Measurements from ENCODE around the gene KIF1A.
"Not testable (repeated sequence)": the region's sequence is repeated elsewhere in the genome, so short reads cannot be mapped to it uniquely, and the experiment has no call there.

KIF1A gene

GRCh38 chr2:240716130-240716798 lies 103.8 kb downstream of the KIF1A start:
- no peak for FAIRE-seq

DNA sequence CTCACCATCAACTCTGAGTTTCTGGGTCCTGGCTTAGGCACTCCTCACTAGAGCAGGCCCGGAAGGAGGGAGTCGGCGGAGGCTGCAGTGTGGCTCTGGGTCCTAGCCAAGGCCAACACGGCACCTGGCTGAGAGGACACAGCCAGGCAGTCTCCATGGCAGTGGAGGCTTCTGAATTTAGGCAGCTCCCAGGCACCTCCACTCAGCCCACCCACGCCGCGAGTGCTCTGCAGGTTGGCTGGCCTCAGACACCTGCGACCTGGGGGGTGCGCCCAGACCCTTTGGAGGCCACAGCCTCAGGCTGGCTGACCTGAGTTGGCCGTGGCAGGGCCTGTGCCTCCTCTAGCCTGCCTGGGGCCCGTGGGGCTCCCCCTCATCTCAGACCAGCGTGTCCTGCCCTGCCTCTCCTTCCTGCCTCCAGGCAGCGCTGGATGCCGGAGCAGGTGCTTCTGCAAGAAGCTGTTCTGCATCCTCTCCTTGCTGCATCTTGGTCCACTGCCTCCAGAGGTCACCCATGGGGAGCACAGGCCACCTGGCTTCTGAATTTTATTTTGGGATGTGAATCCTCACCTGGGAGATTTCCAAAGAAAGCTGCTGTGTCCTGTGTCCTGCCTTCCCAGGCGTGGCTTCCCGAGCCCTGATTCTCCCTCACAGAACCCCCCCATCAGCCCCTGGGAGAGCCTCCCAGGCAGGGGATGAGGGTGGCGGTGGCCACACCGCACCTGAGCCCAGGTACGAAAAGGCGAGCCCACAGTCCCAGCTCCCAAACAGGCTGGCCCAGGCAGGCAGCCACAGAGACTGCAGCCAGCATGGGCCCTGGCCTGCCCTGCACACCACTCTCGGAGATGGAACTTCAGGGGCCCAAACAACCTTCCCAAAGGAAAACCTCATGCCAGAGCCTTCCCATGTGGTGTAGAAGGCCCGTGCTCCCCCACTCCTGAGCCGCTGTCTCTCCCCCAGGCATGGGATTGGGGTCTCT lies 105.0 kb downstream of the KIF1A start:
- FAIRE-seq: no peak

DNA sequence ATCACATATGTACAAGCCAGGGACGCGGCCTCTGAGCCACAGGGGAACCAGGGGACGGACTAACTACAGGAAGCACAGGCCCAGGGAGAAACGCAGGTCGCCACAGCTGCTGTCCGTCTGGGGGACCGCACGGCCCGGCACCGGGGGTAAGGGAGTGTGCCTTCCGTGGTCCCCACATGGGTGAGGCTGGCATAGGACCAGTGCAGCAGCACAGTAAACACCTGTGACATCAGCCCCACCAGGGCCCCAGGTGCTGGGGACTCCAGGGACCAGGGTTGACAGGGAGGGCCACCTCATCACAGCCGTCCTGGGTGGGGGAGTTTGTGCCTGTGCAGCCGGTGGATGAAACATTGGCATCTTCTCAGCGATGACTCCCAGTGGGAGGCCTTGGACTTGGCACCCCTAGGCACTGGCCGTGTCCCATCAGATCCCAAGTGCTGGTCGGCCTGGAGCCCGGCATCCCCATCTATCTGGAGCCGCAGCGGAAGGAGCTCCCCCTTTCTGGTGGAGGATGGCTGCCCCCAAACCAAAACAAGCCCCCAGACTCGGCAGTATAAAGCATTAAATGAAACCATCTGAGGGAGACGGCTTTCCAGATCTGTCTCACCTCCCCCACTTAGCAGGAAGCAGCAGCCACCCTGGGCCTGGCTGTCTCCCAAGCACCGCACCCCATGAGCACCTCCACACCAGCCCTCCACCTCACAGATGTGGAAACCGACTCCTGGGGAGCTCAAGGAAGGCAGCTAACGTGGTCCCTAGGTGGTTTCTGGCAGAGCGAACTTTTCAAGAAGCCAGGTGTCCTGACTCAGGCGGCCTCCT lies 105.9 kb downstream of the KIF1A start:
- no peak for FAIRE-seq

DNA sequence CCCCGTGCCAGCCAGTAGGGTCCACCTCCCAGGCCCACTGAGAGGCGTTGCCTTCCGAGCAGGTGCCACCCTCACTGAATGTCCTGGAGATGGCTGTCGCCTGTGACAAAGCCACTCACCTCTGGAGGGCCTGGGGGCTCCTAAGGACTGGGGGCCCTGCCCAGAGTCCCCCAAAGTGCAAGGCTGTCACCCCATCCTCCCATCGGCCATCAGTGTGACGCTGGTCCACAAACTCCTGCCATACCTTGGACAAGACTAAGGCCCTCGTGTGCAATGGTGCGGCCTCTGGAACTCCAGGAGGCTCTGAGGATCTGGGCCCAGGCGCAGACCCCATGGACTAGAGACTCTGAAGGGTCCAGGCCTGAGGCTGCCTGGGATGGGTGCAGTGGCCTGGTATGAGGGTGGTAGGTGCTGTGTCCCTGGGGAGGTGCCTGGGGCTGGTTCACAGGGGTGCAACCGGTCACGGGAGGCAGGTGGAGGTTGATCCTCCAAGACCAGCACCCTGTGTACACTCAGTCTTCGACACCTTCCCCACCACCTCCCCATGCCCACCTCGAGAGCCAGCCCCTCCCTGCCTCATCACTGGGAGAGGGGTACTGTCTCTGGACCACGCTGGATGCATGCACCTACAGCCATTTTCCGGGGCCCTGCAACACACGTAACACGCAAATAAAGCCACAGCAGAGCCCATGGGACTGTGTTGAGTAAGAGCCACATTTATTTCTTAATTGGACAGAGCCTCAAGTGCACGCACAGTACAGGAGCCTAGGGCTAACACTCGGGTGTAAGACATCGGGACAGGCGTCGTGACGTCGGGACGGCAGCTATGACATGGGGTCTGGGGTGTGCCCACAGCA lies 106.7 kb downstream of the KIF1A start:
- no peak for FAIRE-seq

- no peak for FAIRE-seq
Measured at GRCh38 chr2:240712121-240712520, 107.9 kb downstream of the KIF1A start.

DNA sequence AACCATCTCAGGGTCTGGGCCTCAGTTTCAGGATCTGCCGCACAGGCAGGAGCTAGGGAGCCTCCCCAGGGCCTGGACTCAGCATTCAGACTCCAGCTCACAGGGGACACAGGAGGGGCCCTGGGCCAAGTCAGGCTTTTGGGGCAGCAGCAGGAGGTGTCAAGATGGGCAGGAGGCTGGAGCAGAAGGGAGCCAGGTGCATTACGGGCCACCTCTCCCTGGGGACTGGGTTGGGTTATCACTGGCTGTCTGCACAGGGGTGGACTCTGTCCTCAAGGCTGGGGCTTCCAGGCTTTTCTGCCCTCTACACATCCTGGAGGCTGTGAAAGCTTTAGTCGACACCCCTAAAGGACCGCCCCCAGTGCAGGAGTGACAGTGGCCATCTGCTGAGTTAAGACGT lies 108.3 kb downstream of the KIF1A start:
- no peak for FAIRE-seq

GRCh38 chr2:240711296-240711695 lies 108.7 kb downstream of the KIF1A start:
- FAIRE-seq: no peak

- FAIRE-seq: no peak
Measured at GRCh38 chr2:240708457-240708856, 111.6 kb downstream of the KIF1A start.

DNA sequence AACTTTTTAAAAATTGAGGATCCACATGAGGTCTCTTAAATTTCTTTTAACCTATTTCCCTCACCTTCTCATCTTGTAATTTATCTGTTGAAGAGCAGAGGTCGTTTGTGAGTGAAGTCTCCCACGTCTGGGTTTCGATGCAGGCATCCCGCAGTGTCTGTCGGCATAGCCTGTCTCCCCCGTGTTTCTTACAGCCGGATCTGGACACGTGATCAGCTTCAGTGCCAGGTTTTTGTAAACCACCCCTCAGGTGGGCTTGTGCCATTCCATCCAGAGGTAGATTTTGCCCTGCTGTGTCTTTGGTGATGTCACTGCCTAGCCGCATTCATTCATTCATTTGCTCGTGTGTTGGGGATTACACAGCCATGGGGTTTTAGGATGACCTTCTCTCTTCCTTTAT lies 112.2 kb downstream of the KIF1A start:
- no peak for FAIRE-seq

DNA sequence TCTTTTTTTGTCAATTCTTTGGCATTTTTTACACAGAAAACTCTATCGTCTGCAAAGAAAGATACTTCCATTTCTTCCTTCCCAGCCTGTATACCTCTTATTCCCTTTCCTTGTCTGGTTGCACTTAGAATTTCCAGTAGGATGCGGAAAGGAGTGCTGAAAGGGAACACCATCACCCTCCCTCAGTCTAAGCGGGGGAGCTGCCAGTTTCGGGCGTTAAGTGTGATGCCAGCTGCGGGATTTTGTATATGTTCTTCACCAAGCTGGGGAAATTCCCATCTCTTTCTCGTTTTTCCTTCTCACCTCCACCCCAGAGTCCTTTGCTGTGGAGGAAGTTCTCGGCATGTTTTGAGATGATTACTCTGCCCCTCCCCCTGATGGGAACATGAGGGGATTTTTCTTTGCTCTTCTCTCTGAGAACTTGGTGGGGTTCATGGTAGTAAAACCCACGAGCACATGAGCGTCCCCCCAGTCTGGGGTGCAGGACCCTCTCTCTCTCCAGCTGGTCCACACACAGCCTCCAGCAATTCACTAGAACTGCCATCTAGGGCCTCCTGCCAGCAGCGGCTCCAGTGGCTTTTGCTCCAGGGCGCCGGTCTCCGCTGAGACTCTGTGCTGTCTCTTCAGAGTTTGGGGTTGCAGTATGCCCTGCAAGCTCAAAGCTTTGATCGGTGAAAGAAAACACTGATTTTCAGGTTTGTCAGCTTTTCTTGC lies 112.8 kb downstream of the KIF1A start:
- FAIRE-seq: no peak

GRCh38 chr2:240705204-240705791 lies 114.7 kb downstream of the KIF1A start:
- FAIRE-seq: no peak

GRCh38 chr2:240704651-240705050 lies 115.4 kb downstream of the KIF1A start:
- no peak for FAIRE-seq

- FAIRE-seq: no peak
Measured at GRCh38 chr2:240703417-240704341, 116.3 kb downstream of the KIF1A start.

DNA sequence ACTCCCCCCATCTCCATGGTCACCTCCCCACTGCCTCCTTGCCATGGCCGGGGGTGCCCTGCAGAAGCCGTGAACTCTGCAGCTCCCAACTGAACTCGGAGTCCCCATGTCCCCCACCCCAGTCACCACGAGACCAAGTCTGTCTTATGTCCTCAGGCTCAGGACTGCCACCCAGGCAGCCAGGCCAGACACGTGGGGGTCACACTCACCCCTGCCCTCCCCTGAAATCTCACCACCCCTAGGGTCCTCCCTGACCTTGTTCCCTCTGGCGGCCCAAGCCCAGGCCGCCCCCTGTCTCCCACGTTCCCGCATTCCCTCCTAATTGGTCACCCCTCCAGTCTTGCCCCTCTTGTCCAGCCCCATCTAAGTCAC lies 117.4 kb downstream of the KIF1A start:
- no peak for FAIRE-seq

GRCh38 chr2:240701736-240702639 lies 118.0 kb downstream of the KIF1A start:
- FAIRE-seq: no peak

DNA sequence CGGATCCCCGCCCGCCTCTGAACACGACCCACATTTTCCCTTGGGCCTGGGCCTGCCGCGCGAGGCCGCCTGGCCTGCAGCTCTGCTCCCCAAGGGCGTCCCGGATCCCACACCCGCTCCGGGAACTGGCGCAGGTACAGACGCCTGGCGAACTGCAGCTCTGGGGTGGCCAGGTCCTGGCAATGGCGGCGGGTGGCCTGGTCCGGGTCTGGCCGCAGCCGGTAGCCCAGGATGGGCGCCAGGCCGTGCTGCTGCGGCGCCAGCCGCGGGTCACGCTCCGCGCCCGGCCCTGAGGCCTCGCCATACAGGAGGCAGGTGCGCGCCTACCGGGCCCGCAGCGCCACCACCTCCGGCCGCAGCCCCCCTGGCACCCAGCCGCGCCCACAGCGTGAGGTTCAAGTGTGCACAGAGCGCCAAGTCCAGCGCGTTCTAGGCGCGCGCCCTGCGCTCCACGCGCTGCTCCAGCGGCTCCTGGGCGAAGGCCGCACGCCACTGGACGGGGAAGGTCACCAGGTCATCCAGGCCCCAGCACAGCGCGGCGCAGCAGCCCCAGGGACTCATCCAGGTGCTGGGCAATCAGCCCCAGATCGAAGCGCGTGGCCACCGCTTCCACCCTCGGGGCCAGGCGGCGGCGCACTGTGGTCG lies 118.8 kb downstream of the KIF1A start:
- no peak for FAIRE-seq

- not testable (repeated sequence) for FAIRE-seq
Measured at GRCh38 chr2:240700616-240701015, 119.4 kb downstream of the KIF1A start.

DNA sequence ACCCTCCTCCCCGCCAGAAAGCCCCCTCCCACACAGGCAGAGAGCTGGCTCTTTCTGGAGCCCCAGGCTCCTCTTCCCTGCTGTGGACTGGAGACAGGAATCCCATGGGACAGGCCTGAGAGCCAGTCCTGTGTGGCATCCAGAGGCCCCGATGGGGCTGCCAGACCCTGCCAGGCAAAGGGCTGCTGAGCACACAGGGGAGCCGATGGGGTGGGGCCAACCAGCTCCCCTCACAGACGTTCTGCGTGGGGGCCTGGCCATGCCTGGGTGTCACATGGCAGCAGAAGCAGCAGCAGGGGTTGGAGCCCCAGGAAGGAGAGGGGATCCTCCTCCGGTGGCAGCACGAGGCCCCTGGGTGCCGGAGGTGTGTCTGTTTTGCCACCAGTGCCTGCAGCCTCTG lies 120.2 kb downstream of the KIF1A start:
- FAIRE-seq: not testable (repeated sequence)
